Measurements from ENCODE around the gene SUGP1. TPM values are rescaled to one million over a fixed set of nuclear protein-coding genes. Genes with fewer than 3 reads are reported as not detected.

The SUGP1 gene
- total RNA-seq, 1 donor from 2014 or later: 45.0 TPM

- no peaks in the 10 kb centered on the region for H3K4me1 Mint-ChIP-seq (ENCODE audit: low read depth)
- H3K9me3 Mint-ChIP-seq (ENCODE audit: low read depth): no peaks in the 10 kb centered on the region
- peaks cover 13% of the 10 kb centered on the region for H3K36me3 Mint-ChIP-seq (ENCODE audit: low read depth)
- no peak for TF ChIP-seq CTCF (IDR thresholded peaks at IDR 0.05)
- H3K27me3 Mint-ChIP-seq (ENCODE audit: low read depth): no peaks in the 10 kb centered on the region
- DNase-seq (ENCODE audit: low spot score): no peak
- H3K27ac Mint-ChIP-seq (ENCODE audit: unreplicated experiment): no peak overlapping the region
- no peak overlapping the region for H3K4me3 Mint-ChIP-seq (ENCODE audit: unreplicated experiment)
Observed at GRCh38 chr19:19300613-19301012, 19.7 kb downstream of the SUGP1 start.

- Mint-ChIP-seq H3K27me3 (ENCODE audit: low read depth) (no peaks in the 10 kb centered on the region), H3K36me3 (ENCODE audit: low read depth) (peaks cover 16% of the 10 kb centered on the region), H3K27ac (ENCODE audit: unreplicated experiment) (no peak overlapping the region), H3K4me3 (ENCODE audit: unreplicated experiment) (no peak overlapping the region), H3K4me1 (ENCODE audit: low read depth) (no peaks in the 10 kb centered on the region), H3K9me3 (ENCODE audit: low read depth) (no peaks in the 10 kb centered on the region)
- no peak for TF ChIP-seq CTCF (IDR thresholded peaks at IDR 0.05)
- no peak for DNase-seq (ENCODE audit: low spot score)
Observed at GRCh38 chr19:19297759-19298158, 22.6 kb downstream of the SUGP1 start.

- DNase-seq (ENCODE audit: low spot score): no peak
- Mint-ChIP-seq H3K4me3 (ENCODE audit: unreplicated experiment) (no peak overlapping the region), H3K27ac (ENCODE audit: unreplicated experiment) (no peak overlapping the region), H3K27me3 (ENCODE audit: low read depth) (no peaks in the 10 kb centered on the region), H3K9me3 (ENCODE audit: low read depth) (no peaks in the 10 kb centered on the region), H3K4me1 (ENCODE audit: low read depth) (no peaks in the 10 kb centered on the region), H3K36me3 (ENCODE audit: low read depth) (peaks cover 19% of the 10 kb centered on the region)
- TF ChIP-seq CTCF (IDR thresholded peaks at IDR 0.05): no peak
Observed at GRCh38 chr19:19296953-19297689, 23.2 kb downstream of the SUGP1 start.

- Mint-ChIP-seq H3K27me3 (ENCODE audit: low read depth) (no peaks in the 10 kb centered on the region), H3K27ac (ENCODE audit: unreplicated experiment) (no peak overlapping the region), H3K9me3 (ENCODE audit: low read depth) (no peaks in the 10 kb centered on the region), H3K36me3 (ENCODE audit: low read depth) (peaks cover 22% of the 10 kb centered on the region), H3K4me3 (ENCODE audit: unreplicated experiment) (no peak overlapping the region), H3K4me1 (ENCODE audit: low read depth) (no peaks in the 10 kb centered on the region)
- DNase-seq (ENCODE audit: low spot score): no peak
- no peak for TF ChIP-seq CTCF (IDR thresholded peaks at IDR 0.05)
Observed at GRCh38 chr19:19294914-19295313, 25.4 kb downstream of the SUGP1 start.

GRCh38 chr19:19292607-19293006 lies 27.7 kb downstream of the SUGP1 start:
- no peaks in the 10 kb centered on the region for H3K27me3 Mint-ChIP-seq (ENCODE audit: low read depth)
- TF ChIP-seq CTCF (IDR thresholded peaks at IDR 0.05): no peak
- peaks cover 29% of the 10 kb centered on the region for H3K36me3 Mint-ChIP-seq (ENCODE audit: low read depth)
- no peaks in the 10 kb centered on the region for H3K4me1 Mint-ChIP-seq (ENCODE audit: low read depth)
- no peak for DNase-seq (ENCODE audit: low spot score)
- no peaks in the 10 kb centered on the region for H3K9me3 Mint-ChIP-seq (ENCODE audit: low read depth)
- H3K4me3 Mint-ChIP-seq (ENCODE audit: unreplicated experiment): no peak overlapping the region
- no peak overlapping the region for H3K27ac Mint-ChIP-seq (ENCODE audit: unreplicated experiment)
